ENCODE measurements around the gene ACSF3. TPM values are rescaled to one million over a fixed set of nuclear protein-coding genes. Genes with fewer than 3 reads are reported as not detected.
A peak's percentile ranks its signal among the peaks of the same experiment; 100 is the strongest.

The ACSF3 gene
- total RNA-seq, 6 experiments from 2014 or later, result 18.4 to 24.2 (median 21.2) TPM

GRCh38 chr16:89112377-89113151 is 18.9 kb downstream of the ACSF3 start:
- Mint-ChIP-seq H3K27ac (no peak overlapping the region), H3K4me1 (ENCODE audit: low read depth) (peaks cover 12% of the 10 kb centered on the region; the same call in 1 of the 2 replicates), H3K4me3 (no peak overlapping the region), H3K36me3 (ENCODE audit: low read depth) (peaks cover 13% of the 10 kb centered on the region), H3K9me3 (no peaks in the 10 kb centered on the region), H3K27me3 (ENCODE audit: insufficient read depth) (peaks cover 2% of the 10 kb centered on the region; the same call in 1 of the 2 replicates)
- TF ChIP-seq, protein P1, sequence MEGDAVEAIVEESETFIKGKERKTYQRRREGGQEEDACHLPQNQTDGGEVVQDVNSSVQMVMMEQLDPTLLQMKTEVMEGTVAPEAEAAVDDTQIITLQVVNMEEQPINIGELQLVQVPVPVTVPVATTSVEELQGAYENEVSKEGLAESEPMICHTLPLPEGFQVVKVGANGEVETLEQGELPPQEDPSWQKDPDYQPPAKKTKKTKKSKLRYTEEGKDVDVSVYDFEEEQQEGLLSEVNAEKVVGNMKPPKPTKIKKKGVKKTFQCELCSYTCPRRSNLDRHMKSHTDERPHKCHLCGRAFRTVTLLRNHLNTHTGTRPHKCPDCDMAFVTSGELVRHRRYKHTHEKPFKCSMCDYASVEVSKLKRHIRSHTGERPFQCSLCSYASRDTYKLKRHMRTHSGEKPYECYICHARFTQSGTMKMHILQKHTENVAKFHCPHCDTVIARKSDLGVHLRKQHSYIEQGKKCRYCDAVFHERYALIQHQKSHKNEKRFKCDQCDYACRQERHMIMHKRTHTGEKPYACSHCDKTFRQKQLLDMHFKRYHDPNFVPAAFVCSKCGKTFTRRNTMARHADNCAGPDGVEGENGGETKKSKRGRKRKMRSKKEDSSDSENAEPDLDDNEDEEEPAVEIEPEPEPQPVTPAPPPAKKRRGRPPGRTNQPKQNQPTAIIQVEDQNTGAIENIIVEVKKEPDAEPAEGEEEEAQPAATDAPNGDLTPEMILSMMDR (IDR thresholded peaks at IDR 0.05), result no peak
- no peak for DNase-seq

DNA sequence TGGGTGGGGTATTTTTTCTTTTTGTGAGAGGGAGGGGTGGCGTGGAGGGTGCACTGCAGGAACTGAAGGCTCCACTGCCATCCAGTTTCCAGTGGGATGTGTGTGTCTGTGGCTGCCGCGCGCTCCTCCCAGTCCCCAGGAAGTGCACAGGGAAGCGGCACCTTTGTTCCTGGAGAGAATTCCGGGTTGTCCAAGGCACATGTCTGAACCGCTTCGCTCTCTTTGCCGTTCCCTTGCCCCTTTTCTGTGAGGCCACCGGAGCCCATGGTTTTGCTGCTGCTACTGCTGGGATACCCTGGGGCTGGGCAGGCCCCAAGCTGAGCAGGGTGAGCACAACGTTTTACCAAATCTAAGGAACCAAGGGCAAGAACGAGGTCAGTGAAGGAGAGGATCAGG is 19.5 kb downstream of the ACSF3 start:
- TF ChIP-seq, protein P1 (IDR thresholded peaks at IDR 0.05), result no peak
- no peak overlapping the region for H3K4me3 Mint-ChIP-seq
- no peak for DNase-seq
- H3K4me1 Mint-ChIP-seq (ENCODE audit: low read depth), result peaks cover 12% of the 10 kb centered on the region; the same call in 1 of the 2 replicates
- peaks cover 10% of the 10 kb centered on the region; the same call in 1 of the 2 replicates for H3K36me3 Mint-ChIP-seq (ENCODE audit: low read depth)
- H3K27ac Mint-ChIP-seq, result no peak overlapping the region
- H3K9me3 Mint-ChIP-seq, result no peaks in the 10 kb centered on the region
- peaks cover 2% of the 10 kb centered on the region; the same call in 1 of the 2 replicates for H3K27me3 Mint-ChIP-seq (ENCODE audit: insufficient read depth)

DNA sequence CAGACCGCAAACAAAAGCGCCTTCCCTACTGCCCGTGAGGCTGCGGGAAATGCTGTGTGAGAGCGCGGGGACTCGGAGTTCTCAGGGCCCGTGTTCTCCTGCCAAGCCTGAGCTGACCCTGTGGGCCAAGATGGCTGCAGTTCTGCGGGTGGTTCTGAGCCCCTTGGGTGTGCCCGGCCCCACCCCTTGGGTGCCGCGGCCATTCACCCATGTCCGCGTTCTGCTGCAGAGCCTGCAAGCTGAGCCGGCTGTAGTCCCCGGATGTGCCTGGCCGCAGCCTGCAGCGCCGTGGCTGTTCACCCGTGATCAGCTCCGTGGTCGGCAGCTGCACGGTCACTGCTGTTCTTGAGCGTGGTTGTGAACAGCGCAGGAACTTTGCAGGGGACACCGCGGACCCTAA is 20.0 kb downstream of the ACSF3 start:
- Mint-ChIP-seq H3K9me3 (no peaks in the 10 kb centered on the region), H3K4me1 (ENCODE audit: low read depth) (peaks cover 12% of the 10 kb centered on the region; the same call in 1 of the 2 replicates), H3K36me3 (ENCODE audit: low read depth) (peaks cover 10% of the 10 kb centered on the region; the same call in 1 of the 2 replicates), H3K4me3 (no peak overlapping the region), H3K27ac (no peak overlapping the region), H3K27me3 (ENCODE audit: insufficient read depth) (peaks cover 2% of the 10 kb centered on the region; the same call in 1 of the 2 replicates)
- no peak for DNase-seq
- TF ChIP-seq, protein P1 (IDR thresholded peaks at IDR 0.05), result no peak

- Mint-ChIP-seq H3K27ac (no peak overlapping the region), H3K36me3 (ENCODE audit: low read depth) (peaks cover 10% of the 10 kb centered on the region; the same call in 1 of the 2 replicates), H3K27me3 (ENCODE audit: insufficient read depth) (peaks cover 2% of the 10 kb centered on the region; the same call in 1 of the 2 replicates), H3K4me3 (no peak overlapping the region), H3K4me1 (ENCODE audit: low read depth) (peaks cover 12% of the 10 kb centered on the region; the same call in 1 of the 2 replicates), H3K9me3 (no peaks in the 10 kb centered on the region)
- peak; percentile 18 for DNase-seq
- TF ChIP-seq, protein P1 (IDR thresholded peaks at IDR 0.05), result no peak
Observed at GRCh38 chr16:89114159-89114981, 20.7 kb downstream of the ACSF3 start.

DNA sequence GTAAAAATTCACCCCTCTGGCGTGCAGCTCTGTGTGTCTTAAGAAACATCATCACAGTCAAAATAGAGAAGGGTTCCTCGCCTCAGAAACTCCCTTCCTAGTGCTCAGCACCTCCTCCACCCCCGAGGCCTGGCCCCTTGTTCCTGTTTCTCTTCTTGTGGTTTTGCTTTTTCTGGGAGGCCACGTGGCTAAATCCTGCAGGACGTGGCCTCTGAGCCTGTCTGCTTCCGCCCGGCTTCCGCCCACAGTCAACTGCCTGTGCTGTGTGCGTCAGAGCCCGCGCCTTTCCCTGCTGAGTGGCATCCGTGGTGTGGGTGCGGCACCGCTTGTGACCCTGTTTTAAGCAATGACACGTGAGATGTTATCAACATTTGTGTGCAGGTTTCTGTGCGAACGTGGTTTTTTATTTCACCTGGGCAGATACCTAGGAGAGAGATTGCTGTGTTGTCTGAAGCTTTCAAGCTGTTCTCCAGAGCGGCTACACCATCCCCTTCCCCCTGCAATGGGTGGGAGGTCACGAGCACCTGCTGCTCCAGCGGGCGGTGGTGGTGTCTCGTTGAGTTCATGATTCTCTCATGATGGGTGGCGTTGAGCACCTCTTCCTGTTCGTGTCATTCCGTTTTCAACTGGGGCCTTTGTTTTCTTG is 21.7 kb downstream of the ACSF3 start:
- Mint-ChIP-seq H3K4me3 (no peak overlapping the region), H3K27me3 (ENCODE audit: insufficient read depth) (peaks cover 2% of the 10 kb centered on the region; the same call in 1 of the 2 replicates), H3K4me1 (ENCODE audit: low read depth) (peaks cover 12% of the 10 kb centered on the region; the same call in 1 of the 2 replicates), H3K36me3 (ENCODE audit: low read depth) (peaks cover 10% of the 10 kb centered on the region; the same call in 1 of the 2 replicates), H3K9me3 (no peaks in the 10 kb centered on the region), H3K27ac (no peak overlapping the region)
- TF ChIP-seq, protein P1 (IDR thresholded peaks at IDR 0.05), result no peak
- DNase-seq, result no peak

Data from HFFc6 (cell line).